ENCODE measurements around the gene ZNF185. TPM values are rescaled to one million over a fixed set of nuclear protein-coding genes. Genes with fewer than 3 reads are reported as not detected.

ZNF185 gene
- total RNA-seq, 2 donors from 2014 or later: 3.8 to 5.2 TPM

GRCh38 chrX:152913910-152914309 lies 16.0 kb downstream of the ZNF185 start:
- Mint-ChIP-seq H3K36me3 (ENCODE audit: insufficient read depth in 2 of 2) (no peaks in the 10 kb centered on the region), H3K27ac (no peak overlapping the region), H3K27me3 (ENCODE audit: low read depth) (peaks cover 9% of the 10 kb centered on the region), H3K4me1 (ENCODE audit: low read depth) (no peaks in the 10 kb centered on the region), H3K9me3 (no peaks in the 10 kb centered on the region), H3K4me3 (no peak overlapping the region)
- no peak for DNase-seq
- ATAC-seq (replicated peaks in 1 of 2): no peak

GRCh38 chrX:152915541-152916241 lies 17.8 kb downstream of the ZNF185 start:
- no peaks in the 10 kb centered on the region for H3K4me1 Mint-ChIP-seq (ENCODE audit: low read depth)
- no peak overlapping the region for H3K27ac Mint-ChIP-seq
- H3K9me3 Mint-ChIP-seq: no peaks in the 10 kb centered on the region
- H3K36me3 Mint-ChIP-seq (ENCODE audit: insufficient read depth in 2 of 2): no peaks in the 10 kb centered on the region
- peak; percentile 37 to 47 for ATAC-seq (replicated peaks in 1 of 2)
- H3K27me3 Mint-ChIP-seq (ENCODE audit: low read depth): peaks cover 9% of the 10 kb centered on the region
- no peak overlapping the region for H3K4me3 Mint-ChIP-seq
- DNase-seq: peak; percentile 4 to 9

DNA sequence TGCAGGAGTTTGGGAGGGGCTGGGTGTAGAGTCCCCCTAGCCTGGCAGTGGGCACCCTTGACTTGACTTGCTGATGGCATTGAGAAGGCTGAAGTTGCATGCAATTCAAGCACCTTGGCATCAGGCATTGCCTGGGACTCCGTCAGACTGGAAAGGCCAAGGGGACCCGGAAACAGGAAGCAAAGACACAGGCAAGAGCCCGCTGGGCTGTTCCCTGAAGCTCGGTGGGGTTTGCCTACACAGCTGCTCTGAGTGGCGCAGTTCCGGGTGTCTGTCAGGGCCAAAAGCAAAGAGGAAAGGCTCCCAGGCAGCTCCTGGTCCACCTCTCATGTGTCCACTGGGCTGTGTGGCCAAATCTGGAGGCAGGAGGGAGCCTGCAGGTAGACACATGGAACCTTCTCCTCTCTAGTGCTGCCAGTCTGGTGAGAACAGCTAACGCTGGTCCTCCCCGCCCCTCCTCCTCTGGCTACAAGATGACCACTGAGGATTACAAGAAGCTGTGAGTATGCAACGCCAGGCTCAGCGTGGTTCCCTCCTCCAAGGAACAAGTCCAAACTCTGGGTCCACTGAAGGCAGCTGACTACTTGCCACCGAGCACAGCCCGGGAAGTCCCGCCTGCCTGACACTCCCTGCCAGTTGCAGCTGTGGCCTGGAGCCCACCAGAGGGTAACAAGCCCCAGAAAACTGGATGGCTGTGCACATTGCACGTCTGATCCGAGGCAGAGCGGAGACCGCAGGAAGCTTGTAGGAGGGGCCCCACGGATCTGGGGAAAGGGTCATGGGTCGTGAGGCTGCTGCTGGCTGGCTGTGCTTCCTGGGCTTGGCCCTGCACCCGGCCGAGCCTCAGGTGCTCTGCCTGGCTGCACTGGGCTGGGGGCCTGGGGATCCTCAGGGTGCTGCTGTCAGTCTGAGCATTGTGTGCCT lies 20.1 kb downstream of the ZNF185 start:
- Mint-ChIP-seq H3K27me3 (ENCODE audit: low read depth) (peaks cover 9% of the 10 kb centered on the region), H3K4me1 (ENCODE audit: low read depth) (no peaks in the 10 kb centered on the region), H3K27ac (no peak overlapping the region), H3K36me3 (ENCODE audit: insufficient read depth in 2 of 2) (no peaks in the 10 kb centered on the region), H3K4me3 (no peak overlapping the region), H3K9me3 (no peaks in the 10 kb centered on the region)
- no peak for DNase-seq
- no peak for ATAC-seq (replicated peaks in 1 of 2)

GRCh38 chrX:152918707-152919106 lies 20.8 kb downstream of the ZNF185 start:
- peaks cover 5% of the 10 kb centered on the region for H3K4me1 Mint-ChIP-seq (ENCODE audit: low read depth)
- H3K27ac Mint-ChIP-seq: no peak overlapping the region
- H3K27me3 Mint-ChIP-seq (ENCODE audit: low read depth): peaks cover 17% of the 10 kb centered on the region
- no peak for ATAC-seq (replicated peaks in 1 of 2)
- H3K9me3 Mint-ChIP-seq: no peaks in the 10 kb centered on the region
- H3K4me3 Mint-ChIP-seq: no peak overlapping the region
- no peaks in the 10 kb centered on the region for H3K36me3 Mint-ChIP-seq (ENCODE audit: insufficient read depth in 2 of 2)
- no peak for DNase-seq

- Mint-ChIP-seq H3K36me3 (ENCODE audit: insufficient read depth in 2 of 2) (no peaks in the 10 kb centered on the region), H3K4me1 (ENCODE audit: low read depth) (peaks cover 18% of the 10 kb centered on the region), H3K9me3 (no peaks in the 10 kb centered on the region), H3K27me3 (ENCODE audit: low read depth) (peaks cover 13% of the 10 kb centered on the region), H3K27ac (no peak overlapping the region), H3K4me3 (no peak overlapping the region)
- DNase-seq (no peak), ATAC-seq (replicated peaks in 1 of 2) (no peak)
Observed at GRCh38 chrX:152923599-152923998, 25.7 kb downstream of the ZNF185 start.

GRCh38 chrX:152925835-152926234 lies 28.0 kb downstream of the ZNF185 start:
- Mint-ChIP-seq H3K27ac (no peak overlapping the region), H3K4me1 (ENCODE audit: low read depth) (peaks cover 18% of the 10 kb centered on the region), H3K4me3 (no peak overlapping the region), H3K9me3 (no peaks in the 10 kb centered on the region), H3K36me3 (ENCODE audit: insufficient read depth in 2 of 2) (no peaks in the 10 kb centered on the region), H3K27me3 (ENCODE audit: low read depth) (peaks cover 27% of the 10 kb centered on the region)
- DNase-seq (no peak), ATAC-seq (replicated peaks in 1 of 2) (no peak)

- Mint-ChIP-seq H3K27me3 (ENCODE audit: low read depth) (peaks cover 27% of the 10 kb centered on the region), H3K9me3 (no peaks in the 10 kb centered on the region), H3K36me3 (ENCODE audit: insufficient read depth in 2 of 2) (no peaks in the 10 kb centered on the region), H3K27ac (no peak overlapping the region), H3K4me1 (ENCODE audit: low read depth) (peaks cover 18% of the 10 kb centered on the region), H3K4me3 (no peak overlapping the region)
- ATAC-seq (replicated peaks in 1 of 2) (peak; percentile 89 to 91), DNase-seq (peak; percentile 48 to 73)
Observed at GRCh38 chrX:152926279-152926678, 28.4 kb downstream of the ZNF185 start.

- Mint-ChIP-seq H3K27ac (no peak overlapping the region), H3K9me3 (no peaks in the 10 kb centered on the region), H3K4me3 (no peak overlapping the region), H3K27me3 (ENCODE audit: low read depth) (peaks cover 27% of the 10 kb centered on the region), H3K4me1 (ENCODE audit: low read depth) (peaks cover 18% of the 10 kb centered on the region), H3K36me3 (ENCODE audit: insufficient read depth in 2 of 2) (no peaks in the 10 kb centered on the region)
- DNase-seq: no peak
- no peak for ATAC-seq (replicated peaks in 1 of 2)
Observed at GRCh38 chrX:152926923-152927322, 29.1 kb downstream of the ZNF185 start.

DNA sequence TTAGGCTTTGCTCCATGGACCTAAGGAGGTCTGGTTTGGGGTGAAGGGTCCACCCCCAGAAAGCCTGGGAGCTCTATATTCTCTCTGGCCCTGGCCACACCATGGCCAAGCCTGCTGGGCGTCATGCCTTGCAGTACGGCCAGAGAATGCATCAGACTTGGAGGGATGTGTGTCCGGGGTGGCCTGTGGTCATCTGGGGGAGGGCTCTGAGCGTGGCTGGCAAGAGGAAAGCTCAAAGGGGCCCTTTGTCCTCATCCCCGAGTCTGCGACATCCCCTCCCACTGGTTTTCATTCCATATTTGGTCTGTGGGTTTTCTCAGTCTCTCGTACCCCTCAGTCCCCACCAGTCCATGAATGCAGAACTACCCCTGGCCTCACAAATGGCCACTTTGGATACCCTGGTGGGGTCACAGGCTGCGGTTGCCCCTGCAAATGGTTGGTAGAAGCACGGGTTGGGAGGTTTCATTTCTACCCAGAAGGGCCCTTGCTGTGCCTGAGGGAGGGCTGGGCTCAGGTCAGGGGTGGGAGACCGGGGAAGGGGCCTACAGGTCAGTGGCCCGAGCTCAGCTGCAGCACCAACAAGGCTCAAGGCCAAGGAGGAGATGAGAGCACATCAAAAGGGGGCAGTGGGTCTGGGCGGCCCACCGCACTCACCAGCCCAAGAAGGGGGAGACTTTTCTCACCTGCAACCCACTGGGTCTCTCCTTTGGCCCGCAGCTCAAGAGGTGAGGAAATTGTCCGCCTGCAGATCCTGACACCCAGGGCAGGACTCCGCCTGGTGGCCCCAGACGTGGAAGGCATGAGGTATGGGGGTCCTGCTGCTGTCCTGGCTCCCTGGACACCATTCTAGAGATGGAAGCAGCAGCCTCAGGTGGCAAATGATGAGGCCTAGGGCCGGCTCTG lies 30.2 kb downstream of the ZNF185 start:
- no peaks in the 10 kb centered on the region for H3K36me3 Mint-ChIP-seq (ENCODE audit: insufficient read depth in 2 of 2)
- H3K27me3 Mint-ChIP-seq (ENCODE audit: low read depth): peaks cover 30% of the 10 kb centered on the region

DNA sequence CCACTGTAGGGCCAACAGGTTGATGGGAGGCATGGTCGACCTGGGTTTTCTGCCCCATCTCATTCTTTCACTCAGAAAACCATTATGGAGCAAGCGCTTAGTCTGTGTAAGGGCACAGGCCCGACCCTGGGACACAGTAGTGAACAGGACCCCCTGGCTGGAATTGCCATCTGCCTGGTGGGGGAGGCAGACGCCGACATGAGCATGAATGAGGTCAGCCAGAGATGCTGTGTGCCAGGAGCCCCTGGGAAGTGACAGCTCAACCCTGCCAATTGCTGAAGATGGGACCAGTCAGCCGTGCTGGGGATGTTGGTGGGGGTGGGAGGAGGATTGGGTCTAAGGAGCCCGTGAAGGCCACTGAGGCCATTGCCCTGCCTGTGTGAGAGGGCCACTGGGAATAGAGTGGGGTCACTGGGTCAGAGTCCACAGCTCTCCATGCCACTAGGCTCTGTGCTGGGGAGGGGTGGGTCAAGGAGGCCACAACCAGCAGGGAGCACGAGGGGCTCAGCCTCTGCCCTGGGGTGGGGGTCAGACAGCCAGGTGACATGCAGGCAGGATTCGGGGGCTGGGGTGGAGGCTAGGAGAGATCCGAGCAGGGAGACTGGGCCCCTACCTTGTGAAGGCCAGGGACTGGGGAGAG lies 31.0 kb downstream of the ZNF185 start:
- Mint-ChIP-seq H3K4me1 (ENCODE audit: low read depth) (peaks cover 12% of the 10 kb centered on the region), H3K27me3 (ENCODE audit: low read depth) (peaks cover 27% of the 10 kb centered on the region), H3K36me3 (ENCODE audit: insufficient read depth in 2 of 2) (no peaks in the 10 kb centered on the region), H3K27ac (no peak overlapping the region), H3K4me3 (no peak overlapping the region), H3K9me3 (no peaks in the 10 kb centered on the region)
- ATAC-seq (replicated peaks in 1 of 2): no peak
- no peak for DNase-seq

More for the DNA sequence above, 30.2 kb downstream of the ZNF185 start:
- DNase-seq: no peak
- no peak for ATAC-seq (replicated peaks in 1 of 2)
- H3K27ac Mint-ChIP-seq: no peak overlapping the region
- peaks cover 18% of the 10 kb centered on the region for H3K4me1 Mint-ChIP-seq (ENCODE audit: low read depth)
- H3K9me3 Mint-ChIP-seq: no peaks in the 10 kb centered on the region
- no peak overlapping the region for H3K4me3 Mint-ChIP-seq

- DNase-seq (no peak), ATAC-seq (replicated peaks in 1 of 2) (no peak)
- Mint-ChIP-seq H3K36me3 (ENCODE audit: insufficient read depth in 2 of 2) (no peaks in the 10 kb centered on the region), H3K27ac (no peak overlapping the region), H3K4me3 (no peak overlapping the region), H3K9me3 (no peaks in the 10 kb centered on the region), H3K27me3 (ENCODE audit: low read depth) (peaks cover 33% of the 10 kb centered on the region), H3K4me1 (ENCODE audit: low read depth) (peaks cover 8% of the 10 kb centered on the region)
Observed at GRCh38 chrX:152929898-152930297, 32.0 kb downstream of the ZNF185 start.

DNA sequence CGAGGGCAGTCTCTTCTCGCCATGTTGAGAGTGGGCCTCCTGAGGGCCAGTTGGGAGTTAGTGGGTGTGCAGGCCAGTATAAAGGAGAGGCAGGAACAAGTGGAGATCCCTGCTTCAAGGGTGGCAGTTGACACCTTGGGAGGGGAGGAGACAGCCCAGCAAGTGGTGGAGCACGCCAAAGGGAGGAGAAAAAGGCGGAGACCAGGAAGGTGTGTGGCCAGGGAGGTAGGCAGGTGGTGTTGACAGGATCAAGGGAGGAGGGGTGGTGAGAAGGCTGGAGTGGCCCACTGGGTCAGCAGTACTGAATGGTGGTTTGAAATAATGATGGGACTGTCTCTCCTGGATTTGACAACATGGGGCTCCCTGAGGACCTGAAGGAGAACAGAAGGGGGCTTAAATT lies 32.6 kb downstream of the ZNF185 start:
- no peak for ATAC-seq (replicated peaks in 1 of 2)

More for the DNA sequence above, 32.6 kb downstream of the ZNF185 start:
- Mint-ChIP-seq H3K4me3 (no peak overlapping the region), H3K36me3 (ENCODE audit: insufficient read depth in 2 of 2) (no peaks in the 10 kb centered on the region), H3K9me3 (no peaks in the 10 kb centered on the region), H3K27ac (no peak overlapping the region), H3K4me1 (ENCODE audit: low read depth) (peaks cover 8% of the 10 kb centered on the region), H3K27me3 (ENCODE audit: low read depth) (peaks cover 34% of the 10 kb centered on the region)
- DNase-seq: no peak
